Activated CD4-positive, alpha-beta T cell treated with anti-CD3 and anti-CD28 coated beads, Interleukin-2, Interleukin-6, amounts not matched to agents 100 ng/mL and 50 ng/mL, durations not matched to agents 16 hours and 8 hours (primary cell): Measurements from ENCODE around the gene SFN.
A peak's percentile ranks its signal among the peaks of the same experiment; 100 is the strongest.
"Not testable (repeated sequence)": the region's sequence is repeated elsewhere in the genome, so short reads cannot be mapped to it uniquely, and the experiment has no call there.

Experiments used
- DNase-seq: peaks from one replicate; pipeline ENCODE4 v3.0.0-alpha.2; 2020

The SFN gene

DNA sequence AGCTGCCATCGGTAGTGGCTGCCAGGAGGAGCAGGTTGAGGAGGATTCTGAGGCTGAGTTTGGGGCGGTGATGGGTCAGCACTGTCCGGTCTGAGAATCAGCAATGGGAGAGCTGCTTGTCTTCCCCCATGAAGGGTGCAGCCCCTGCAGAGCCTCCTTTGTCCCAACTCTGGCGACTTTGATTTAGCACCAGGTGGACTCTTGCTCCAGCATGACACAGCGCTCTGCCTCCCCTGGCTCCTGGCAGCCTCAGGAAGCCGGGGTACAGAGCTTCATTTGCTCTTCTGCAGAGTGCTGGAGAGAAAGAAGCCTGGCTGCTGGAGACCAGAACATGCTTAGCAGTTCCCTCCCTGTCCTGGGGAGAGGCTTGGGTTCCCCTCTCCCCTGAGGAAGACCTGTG lies 23.2 kb upstream of the SFN start:
- no peak for DNase-seq

DNA sequence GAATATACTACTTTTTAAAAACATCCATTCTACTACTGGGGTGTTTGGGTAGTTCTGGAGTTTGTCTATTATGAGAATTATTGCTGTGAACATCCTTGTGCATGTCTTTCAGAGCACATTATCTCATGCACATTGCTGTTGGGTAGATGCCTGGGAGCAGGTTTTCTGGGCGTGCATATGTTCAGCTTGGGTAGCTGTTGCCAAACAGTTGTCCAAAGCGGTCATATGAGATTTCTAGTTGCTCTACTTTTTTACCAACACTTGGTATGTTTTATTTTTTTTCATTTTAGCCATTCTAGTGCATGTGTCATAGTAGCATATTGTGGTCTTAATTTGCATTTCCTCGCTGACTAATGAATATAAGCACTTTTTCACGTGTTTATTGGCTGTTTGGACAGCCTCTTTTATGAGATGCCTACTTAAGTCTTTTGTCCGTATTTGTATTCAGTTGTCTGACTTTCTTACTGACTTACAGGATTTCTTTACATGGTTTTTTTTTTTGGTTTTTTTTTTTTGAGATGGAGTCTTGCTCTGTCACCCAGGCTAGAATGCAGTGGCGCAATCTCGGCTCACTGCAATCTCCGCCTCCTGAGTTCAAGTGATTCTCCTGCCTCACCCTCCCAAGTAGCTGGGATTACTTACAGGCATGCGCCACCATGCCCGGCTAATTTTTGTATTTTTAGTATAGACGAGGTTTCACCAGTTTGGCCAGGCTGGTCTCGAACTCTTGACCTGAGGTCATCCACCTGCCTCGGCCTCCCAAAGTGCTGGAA lies 18.3 kb upstream of the SFN start:
- no peak for DNase-seq

DNA sequence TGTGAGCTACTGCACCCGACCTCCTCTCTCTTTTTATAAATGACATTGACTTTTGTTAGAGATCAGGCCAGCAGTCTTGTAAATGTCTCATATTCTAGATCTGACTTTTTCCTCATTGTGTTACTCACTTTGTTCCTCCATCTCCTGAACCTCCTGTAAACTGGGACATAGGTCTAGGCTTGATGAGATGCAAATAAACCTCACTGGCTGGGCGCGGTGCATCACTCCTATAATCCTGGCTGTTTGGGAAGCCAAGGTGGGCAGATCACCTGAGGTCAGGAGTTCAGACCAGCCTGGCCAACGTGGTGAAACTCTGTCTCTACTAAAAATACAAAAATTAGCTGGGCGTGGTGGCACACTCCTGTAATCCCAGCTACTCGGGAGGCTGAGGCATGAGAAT lies 15.1 kb upstream of the SFN start:
- DNase-seq, result not testable (repeated sequence)

DNA sequence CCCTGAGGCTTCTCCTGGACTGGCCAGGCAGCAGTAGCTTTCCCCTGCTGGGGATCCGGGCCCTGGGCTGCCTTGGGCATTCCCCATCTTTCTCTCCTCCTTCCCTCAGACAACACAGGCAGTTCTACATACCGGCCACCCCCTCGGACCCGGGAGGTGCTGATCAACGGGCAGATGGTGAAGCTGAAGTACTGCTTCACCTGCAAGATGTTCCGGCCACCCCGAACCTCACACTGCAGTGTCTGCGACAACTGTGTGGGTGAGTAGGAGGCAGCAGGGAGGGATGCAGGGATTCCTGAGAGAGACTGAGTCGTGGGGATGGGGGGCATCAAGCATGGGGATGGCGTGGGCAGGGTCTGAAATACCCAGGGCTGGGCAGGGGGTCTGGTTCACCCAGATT lies 14.4 kb upstream of the SFN start:
- DNase-seq, result no peak

DNA sequence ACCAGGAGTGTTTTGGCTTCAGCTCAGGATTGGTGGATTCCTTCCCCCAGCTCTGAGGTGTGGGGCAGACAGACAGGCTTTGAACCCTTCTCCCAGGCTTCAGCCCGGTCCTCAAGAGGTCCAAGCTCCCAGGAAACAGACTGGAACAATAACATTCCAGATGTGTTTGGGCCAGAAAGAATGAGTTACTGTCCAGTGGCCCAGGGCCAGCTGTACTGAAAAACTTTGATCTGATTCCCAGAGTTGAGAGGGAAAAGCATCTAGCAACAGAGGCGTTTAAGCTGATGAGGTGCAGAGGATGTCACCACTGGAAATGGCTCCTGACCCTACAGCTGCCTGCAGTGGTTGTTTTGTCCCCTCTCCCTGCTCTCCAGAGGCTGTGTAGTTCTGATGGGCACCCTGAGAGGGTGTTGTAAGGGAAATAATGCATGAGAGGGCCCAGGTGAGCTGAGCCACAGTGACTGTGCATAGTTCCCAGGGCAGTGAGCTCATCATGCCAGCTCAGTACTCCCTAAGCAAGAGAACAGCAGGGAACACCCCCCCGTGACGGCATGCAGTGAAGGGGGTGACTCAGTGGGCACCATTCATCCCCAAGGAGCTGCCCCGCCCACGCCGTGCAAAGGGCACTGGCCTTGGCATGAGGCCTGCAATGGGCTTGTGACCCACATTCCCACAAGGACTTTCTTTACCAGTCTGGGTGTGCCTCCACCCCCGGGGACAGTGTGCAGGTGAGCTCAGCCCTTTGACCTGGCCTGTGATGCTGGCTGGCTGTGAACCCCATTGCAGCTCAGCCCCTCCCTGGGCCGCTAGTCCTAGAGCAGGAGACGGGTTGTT lies 13.8 kb upstream of the SFN start:
- DNase-seq, result no peak

DNA sequence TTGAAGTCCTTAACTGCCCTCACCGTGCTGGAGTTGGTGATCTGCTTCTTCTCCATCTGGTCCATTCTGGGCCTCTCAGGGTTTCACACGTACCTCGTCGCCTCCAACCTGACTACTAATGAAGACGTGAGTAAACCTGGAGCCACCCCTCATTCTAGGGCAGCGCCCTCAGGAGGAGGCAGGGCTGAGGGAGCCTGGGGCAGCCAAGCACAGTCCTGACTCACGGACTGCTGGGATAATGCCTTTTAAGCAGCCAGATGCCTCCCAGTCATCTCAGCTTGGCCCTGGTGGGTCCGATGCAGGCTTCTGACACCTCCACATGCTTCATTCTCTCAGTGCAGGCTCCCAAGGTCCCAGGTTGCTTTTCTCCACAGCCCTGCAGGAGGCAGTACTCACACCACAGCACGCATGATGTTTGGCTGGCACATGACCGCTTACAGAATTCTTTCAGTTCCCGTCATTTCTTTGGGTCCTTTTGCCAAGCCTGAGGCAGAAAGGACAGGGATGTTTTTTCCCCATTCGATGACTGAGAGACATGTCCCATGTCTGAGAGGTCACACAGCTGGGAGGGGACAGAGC lies 11.8 kb upstream of the SFN start:
- no peak for DNase-seq

DNA sequence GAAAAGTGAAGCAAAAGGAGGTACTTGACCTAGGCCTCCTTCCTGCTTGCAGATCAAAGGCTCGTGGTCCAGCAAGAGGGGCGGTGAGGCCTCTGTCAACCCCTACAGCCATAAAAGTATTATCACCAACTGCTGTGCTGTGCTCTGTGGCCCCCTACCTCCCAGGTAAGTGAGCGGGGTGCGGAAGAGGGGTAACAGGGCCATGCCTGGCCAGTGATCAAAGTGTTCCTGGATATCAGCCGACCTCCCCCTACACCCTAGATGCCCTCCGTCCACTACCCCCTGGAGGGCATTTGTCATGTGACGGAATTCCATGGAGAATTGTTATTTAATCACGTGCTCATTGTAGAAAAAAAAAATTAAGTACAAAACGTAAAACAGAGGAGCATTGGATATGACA lies 10.2 kb upstream of the SFN start:
- DNase-seq, result no peak

DNA sequence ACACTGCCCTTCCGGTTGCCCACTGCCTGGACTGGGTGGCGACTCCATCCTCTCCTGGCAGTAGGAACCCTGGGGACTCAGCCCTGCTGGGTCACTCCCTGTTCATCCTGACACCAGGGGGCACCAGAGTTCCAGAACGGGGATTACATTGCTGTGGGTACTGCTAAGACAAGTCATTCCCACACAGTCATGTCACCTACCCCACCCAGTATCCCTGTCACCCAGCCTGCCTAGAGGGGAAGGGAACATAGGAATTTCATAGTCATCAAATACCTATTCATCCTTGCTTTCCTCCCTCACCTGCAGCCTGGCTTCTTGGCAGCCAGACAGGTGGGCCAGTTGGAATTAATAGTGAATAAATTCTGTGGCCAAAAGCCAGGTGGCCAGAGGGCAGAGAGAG lies 9.8 kb upstream of the SFN start:
- DNase-seq, result peak; percentile 82

DNA sequence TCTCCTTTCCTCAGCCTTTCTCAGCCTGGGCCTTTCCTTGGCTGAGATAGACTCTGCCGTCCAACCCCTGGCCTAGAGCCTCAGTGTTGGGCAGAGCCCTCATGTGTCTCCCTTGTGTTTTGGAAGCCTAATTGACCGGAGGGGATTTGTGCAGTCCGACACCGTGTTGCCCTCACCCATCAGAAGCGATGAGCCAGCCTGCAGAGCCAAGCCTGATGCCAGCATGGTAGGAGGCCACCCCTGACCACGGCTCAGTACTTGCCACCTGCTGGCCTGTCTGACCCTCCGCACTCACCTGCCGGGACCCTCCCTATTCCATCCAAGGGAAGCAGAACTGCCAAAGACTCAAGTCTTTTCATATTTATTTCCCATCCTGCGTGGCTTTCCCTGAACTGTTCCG lies 9.3 kb upstream of the SFN start:
- DNase-seq, result no peak

DNA sequence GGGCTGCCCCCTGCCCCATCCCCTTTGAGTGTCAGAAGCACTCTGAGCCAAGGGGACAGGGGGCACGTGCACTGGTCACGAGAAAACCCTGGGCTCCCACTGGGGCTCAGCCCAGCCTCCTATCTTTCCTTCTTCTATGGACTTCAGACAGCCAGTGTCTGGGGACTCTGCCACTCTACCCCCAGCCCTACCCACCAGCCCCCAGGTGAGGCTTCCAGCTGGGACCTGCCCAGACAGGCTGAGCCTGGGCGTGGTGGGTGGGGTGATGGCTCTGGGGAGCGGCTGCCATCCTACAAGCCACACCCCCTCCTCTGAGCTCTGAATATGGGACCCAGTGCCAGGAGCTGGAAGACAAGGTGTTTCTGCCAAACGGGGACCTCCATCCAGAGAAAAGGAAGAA lies 8.0 kb upstream of the SFN start:
- no peak for DNase-seq

DNA sequence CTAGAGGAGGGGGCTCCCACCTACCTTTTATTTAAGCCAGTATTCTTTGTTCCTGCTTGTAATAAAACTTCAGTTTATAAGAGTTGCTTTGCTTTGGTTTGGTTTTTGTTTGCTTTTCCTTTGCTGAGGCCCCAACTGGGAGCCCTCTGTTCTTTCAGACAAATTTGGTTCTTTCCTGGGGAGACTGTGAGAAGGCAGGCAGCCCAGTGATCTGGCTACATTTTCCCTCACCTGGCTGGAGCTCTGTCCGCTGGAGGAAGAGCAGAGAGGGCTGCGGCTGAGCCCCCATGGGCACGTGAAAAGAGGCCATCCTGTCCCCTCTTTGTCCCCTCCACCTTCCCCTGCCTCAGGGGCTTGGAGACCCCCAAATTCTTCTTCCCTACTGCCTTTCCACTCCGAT lies 7.3 kb upstream of the SFN start:
- no peak for DNase-seq

DNA sequence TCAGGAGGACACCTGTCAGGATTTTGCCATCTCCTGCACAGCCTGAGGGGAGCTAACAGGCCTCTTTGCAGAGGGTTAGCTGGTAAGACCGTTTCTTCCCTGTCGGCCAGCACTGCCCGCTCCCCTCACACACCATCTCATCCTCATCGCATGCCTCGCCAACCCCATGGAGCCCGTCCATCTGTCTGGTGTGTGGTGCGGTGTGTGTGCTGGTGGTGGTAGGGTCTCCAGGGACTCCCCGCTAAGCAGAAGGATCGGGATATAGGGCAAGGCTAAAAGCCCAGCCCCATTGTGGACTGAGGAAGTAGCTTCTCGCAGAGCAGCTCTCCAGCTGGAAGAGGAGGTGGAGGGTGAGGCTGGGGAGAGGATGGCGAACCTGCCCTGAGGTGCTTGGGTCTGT lies 6.8 kb upstream of the SFN start:
- DNase-seq, result no peak

DNA sequence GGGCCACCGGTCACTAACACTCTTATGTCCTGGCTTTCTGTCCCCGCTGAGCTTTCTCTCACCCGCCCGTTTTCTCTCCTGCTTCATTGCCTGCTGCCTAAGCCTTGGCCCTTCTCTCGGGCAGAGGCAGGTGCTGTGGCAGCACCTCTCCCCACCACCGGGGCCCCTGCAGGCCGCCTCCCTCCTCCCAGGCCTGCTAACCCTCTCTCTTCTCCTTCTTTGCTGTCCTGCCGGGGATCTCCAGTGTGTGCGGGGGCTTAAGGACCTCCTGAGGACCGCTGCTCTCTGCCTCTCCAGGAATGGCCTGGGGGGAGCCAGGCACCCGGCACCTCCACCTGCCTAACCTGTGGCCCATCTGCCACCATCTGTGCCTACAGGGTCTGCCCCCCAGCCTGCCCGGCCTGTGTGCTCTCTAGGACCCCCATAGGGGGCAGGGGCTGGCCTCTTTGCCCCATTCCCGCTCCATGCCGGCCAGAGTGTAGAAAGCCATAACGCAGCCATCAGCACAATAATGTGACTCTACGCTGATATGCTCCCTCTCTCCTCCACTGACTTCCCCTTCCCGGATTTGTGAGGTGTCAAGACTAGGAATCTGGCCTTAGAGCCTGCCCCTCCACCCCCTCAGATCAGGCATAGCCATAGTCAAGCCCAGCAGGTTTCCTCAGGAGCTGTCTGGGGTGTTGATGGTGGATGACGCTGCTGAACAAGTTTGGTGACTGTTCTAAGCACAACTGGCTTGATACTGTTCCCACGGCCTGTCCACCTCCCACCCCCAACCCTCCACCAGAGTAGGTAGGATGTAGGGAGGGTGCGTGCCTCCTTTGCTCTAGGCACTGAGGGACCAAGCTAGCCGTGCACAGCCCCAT lies 6.1 kb upstream of the SFN start:
- no peak for DNase-seq

DNA sequence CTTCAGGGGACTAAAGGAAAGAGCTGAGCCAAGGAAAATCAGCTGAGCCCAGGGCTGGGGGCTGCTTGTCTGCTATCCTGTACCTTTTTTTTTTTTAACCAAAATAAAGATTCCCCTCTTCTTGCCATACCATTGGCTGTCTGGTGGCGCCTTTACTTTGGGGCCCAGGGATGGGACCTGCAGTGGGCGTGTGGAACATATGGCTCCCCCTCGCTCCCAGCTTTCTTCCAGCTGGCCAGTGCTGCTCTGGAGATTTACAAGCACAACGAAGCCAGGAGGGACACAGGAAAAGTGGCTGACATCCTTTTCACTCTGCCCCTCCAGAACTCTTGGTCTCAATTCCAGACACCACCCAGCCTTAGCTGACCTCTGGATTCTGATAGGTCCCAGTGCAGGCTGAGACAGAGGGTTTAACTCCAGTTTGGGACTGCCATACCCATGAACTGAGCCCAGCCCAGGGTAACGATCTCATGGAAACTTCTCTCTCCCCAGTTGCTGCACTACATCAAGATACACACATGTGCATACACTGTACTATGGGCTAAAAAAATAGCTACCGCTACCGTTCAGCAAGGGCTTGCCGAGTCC lies 5.4 kb upstream of the SFN start:
- no peak for DNase-seq

DNA sequence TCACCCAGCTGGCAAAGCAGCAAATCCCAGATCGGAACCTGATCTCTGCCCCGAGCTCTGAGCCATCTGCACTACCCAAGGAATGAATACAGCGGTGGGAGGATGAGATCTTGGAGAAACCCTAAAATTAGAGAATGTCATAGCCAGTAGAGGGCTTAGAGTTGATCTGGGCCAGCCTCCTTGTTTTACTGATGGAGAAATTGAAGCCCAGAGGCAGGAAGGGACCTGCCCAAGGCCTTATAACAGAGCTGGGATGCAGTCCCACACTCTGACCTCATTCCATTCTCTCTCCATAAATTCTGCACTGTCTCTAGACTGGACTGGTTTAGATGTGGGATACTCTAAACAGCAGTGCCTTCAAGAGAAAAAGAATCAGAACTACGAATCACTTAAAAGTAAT lies 4.8 kb upstream of the SFN start:
- DNase-seq, result no peak

DNA sequence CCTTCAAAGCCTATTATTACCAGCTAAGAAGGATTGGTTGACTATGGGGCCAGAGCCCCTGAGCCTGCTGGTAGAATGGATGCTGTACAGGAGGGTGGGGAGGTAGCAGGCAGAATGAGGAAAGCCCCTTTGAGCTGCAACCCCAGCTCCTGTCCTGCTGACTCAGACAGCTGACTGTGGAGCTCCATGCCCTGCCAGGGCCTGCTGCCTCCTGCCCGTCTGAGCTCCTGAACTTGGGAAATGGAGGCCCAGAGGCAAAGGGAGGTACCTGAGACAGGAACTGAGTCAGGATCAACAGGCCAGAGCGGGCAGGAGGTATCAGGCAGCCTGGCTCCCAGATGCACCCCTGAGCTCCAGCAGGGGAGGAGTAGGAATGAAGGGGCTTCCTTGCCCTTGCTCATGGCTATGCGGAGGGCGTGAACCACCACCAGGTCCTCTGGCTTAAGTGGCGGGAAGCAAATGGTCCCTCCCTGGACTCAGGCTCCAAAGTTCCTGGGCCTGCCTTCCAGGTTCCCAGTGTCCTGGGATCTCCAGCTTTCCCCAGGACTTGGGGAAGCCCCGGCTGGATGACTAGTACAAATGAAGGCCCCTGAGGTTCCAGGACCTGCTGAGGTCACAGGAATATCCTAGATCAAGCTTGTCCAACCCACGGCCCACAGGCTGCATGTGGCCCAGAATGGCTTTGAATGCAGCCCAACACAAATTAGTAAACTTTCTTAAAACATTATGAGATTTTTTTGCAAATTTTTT lies 3.9 kb upstream of the SFN start:
- no peak for DNase-seq

DNA sequence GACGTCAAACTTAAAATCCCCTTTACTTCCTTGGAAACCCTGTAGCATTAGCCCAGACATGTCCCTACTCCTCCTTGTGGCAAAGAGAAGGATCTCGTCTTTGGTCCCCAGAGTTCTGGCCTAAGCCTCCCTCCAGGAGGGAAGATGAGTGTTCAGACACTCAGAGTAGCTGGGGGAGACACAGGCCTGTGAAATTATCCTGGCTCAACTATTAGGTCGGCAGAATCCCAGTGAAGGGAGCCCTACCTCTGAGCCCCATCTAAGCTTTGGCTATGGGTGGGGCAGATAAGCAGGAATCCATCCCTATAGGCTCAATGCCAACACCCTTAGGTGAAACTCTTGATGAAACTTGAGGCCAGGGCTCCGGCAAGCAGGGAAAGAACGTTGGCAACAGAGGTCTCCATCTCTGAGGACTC lies 1.7 kb upstream of the SFN start:
- no peak for DNase-seq

DNA sequence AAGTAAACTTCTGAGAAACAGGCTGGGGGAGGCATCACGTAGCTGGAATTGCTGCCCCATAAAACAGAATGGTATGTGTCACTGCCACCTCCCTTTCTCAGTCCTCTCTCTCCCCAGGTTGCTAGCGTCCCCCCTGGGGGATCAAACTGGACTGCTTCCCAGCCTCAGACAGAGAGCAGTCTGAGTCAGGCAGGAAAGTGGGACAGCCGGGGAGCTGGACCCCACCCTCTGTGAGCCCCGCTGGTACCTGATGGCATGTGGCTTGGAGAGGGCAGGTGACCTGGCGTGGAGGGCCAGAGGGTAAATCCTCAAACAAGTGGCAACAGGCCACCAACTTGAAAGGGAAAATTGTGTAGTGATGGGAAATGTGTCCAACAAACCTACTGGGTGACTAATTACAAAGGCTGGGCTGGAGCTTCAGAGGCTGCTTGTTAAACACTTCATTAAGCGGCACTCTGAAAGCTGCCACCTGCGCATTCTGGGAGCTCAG lies 1.0 kb upstream of the SFN start:
- DNase-seq, result no peak

DNA sequence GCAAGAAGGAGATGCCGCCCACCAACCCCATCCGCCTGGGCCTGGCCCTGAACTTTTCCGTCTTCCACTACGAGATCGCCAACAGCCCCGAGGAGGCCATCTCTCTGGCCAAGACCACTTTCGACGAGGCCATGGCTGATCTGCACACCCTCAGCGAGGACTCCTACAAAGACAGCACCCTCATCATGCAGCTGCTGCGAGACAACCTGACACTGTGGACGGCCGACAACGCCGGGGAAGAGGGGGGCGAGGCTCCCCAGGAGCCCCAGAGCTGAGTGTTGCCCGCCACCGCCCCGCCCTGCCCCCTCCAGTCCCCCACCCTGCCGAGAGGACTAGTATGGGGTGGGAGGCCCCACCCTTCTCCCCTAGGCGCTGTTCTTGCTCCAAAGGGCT lies 732 bp downstream of the SFN start:
- DNase-seq, result no peak

DNA sequence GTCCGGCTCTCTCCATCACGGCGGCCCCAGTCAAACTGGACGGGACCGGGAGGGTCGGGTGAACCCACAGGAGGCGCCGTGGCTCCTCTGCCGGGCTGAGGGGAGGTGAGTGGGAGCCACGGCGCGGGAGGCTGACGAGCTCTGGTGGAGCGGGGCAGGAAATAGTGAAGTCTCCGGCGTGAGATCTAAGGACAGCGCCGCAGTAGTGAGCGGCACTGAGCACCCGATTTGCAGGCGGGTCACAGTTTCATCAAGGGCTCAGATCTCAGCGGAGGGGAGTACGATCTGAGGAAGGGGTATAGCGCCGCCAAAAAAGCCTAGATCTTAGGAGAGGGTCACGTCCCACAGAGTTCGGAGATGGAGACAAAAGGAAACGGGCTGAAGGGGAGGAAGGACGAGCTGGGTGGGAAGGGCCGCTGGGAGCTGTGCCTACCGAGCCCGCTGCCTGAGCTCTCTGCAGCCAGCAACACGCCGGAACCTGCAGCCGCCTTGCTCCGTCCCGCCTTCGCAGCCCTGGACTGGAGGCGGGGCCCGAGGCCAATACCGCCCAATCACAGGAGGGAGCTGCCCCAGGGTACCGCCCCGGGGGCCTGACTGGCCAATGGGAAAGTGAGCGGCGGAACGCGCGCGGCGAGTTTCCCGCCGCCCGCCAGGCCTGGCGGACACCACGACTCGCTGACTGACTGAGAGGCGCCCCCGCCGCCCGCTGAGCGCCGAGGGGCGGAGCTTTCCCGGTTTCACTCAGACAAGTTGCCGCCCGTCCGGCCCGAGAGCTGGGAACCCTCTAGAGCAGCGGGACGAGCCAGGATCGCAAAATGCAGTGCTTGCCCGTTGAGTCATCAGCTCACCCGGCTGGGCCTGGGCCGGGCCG lies 1.9 kb downstream of the SFN start:
- DNase-seq, result peak; percentile 99

DNA sequence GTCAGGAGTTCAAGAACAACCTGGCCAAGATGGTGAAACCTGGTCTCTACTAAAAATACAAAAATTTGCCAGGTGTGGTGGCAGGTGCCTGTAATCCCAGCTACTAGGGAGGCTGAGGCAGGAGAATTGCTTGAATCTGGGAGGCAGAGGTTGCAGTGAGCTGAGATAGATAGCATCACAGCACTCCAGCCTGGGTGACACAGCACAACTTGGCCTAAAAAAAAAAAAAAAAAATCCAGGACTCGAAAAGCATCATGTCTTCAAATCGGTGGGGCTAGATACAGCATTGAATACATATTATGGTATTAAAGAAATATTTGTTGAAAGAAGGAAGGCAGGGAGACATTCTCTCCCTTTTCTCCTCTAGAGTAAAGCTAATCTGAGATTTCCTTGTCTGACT lies 10.1 kb downstream of the SFN start:
- DNase-seq, result not testable (repeated sequence)
